RWPE1 (cell line): ENCODE measurements around the gene KLF13.

Experiments used
- CTCF ChIA-PET: fragments of 350-600 bp; sonication (Branson Sonifier 250); formaldehyde crosslinking; extraction: SDS; loops from one replicate; lab custom pipeline; 2021; lab: Yijun Ruan, JAX
- POLR2A ChIA-PET: fragments of 400-600 bp; formaldehyde crosslinking; extraction: SDS; loops from one replicate; lab custom pipeline; 2020; ENCODE audit warnings: antibody characterized with exemption; ENCODE audit not compliant: low non-redundant PET; lab: Yijun Ruan, JAX
- DNase-seq: peaks from one replicate; pipeline ENCODE4 v3.0.0; 2012; ENCODE audit warnings: low spot score
- H3K27ac ChIP-seq: fragments of 450-650 bp; 2 replicates; pipeline ENCODE4 v1.5.1; 2017
- TF ChIP-seq, protein P1 (sequence below): fragments of 450-650 bp; conservative IDR thresholded peaks from 2 replicates; pipeline ENCODE4 v1.5.1; 2017; ENCODE audit warnings: low read depth, mild to moderate bottlenecking

KLF13 gene

GRCh38 chr15:31330111-31330785 is 3.6 kb downstream of the KLF13 start:
- TF ChIP-seq, protein P1, sequence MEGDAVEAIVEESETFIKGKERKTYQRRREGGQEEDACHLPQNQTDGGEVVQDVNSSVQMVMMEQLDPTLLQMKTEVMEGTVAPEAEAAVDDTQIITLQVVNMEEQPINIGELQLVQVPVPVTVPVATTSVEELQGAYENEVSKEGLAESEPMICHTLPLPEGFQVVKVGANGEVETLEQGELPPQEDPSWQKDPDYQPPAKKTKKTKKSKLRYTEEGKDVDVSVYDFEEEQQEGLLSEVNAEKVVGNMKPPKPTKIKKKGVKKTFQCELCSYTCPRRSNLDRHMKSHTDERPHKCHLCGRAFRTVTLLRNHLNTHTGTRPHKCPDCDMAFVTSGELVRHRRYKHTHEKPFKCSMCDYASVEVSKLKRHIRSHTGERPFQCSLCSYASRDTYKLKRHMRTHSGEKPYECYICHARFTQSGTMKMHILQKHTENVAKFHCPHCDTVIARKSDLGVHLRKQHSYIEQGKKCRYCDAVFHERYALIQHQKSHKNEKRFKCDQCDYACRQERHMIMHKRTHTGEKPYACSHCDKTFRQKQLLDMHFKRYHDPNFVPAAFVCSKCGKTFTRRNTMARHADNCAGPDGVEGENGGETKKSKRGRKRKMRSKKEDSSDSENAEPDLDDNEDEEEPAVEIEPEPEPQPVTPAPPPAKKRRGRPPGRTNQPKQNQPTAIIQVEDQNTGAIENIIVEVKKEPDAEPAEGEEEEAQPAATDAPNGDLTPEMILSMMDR = no peak
- H3K27ac ChIP-seq = peak overlapping the region; percentile 99
- ChIA-PET CTCF (no interaction called here), POLR2A (no interaction called here)
- no peak for DNase-seq

- POLR2A ChIA-PET = no interaction called here
- no peak for DNase-seq
- TF ChIP-seq, protein P1 = no peak
- CTCF ChIA-PET = no interaction called here
- H3K27ac ChIP-seq = peak overlapping the region; percentile 99
Measured at GRCh38 chr15:31330836-31331235, 4.2 kb downstream of the KLF13 start.

DNA sequence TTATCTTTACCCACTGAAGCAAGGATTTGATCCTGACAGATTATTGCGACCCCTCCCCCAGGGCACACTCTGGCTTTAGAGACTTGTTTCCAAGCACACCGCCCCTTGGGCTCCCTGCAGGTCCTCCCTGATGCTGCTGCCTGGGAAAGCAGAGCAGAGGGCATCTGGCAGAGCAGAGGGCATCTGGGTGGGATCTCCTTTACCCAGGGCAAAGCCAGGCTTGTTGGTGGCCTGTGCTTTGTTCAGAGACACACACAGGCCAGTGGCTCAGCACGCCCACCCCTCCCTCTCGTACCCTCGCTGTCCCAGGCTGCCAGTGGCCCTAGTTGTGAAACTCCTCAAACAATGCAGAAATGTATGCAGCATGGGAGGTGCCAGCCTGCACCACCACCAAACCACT is 4.8 kb downstream of the KLF13 start:
- ChIA-PET CTCF (no interaction called here), POLR2A (no interaction called here)
- no peak for DNase-seq
- H3K27ac ChIP-seq = peak overlapping the region; percentile 99
- TF ChIP-seq, protein P1 = no peak

DNA sequence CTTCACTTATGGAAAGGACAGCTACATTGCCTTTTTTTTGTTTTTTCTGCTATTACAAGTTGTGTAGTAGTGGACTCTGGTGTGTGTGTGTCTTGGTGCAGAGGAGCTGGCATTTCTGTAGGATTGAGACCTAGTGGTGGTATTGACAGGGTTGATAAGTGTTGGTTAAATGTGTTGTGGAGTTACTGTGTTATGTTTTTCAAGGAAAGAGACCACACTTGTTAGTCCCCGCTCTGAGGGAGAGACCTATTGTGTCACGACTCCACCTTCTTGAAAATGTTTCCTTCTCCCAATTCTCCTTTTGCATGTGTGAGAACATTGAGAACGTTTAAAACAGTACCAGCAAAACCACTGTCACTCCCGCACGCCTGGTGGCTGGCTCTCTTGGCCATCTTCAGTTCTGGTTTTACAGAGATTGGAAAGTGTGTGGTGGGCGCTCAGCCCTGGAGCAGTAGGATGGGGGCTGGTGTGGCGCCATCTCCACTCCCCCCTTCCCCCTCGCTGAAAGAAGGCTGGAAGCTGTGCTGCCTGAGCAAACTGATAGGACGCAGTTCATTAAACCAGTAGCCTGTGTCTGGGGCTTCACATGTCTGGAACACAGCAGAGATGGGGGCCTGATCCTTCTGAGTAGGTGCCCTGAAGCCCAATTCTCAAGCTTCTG is 5.5 kb downstream of the KLF13 start:
- H3K27ac ChIP-seq = peak overlapping the region; percentile 49
- TF ChIP-seq, protein P1 = no peak
- no peak for DNase-seq
- ChIA-PET CTCF (interaction anchor here (0.6 to 1.1 kb wide), 2 partner anchors 139 to 157 kb away, joined by 3 to 6 read pairs; no protein-coding TSS in a partner anchor), POLR2A (no interaction called here)

- no peak for DNase-seq
- POLR2A ChIA-PET = no interaction called here
- H3K27ac ChIP-seq = peak overlapping the region; percentile 49
- TF ChIP-seq, protein P1 = no peak
- CTCF ChIA-PET = interaction anchor here (0.6 to 1.1 kb wide), 2 partner anchors 138 to 156 kb away, joined by 3 to 6 read pairs; no protein-coding TSS in a partner anchor
Measured at GRCh38 chr15:31332681-31333071, 6.0 kb downstream of the KLF13 start.

- ChIA-PET CTCF (interaction anchor here (0.6 to 1.1 kb wide), 2 partner anchors 138 to 156 kb away, joined by 3 to 6 read pairs; no protein-coding TSS in a partner anchor), POLR2A (no interaction called here)
- no peak for DNase-seq
- TF ChIP-seq, protein P1 = no peak
- H3K27ac ChIP-seq = peak overlapping the region; percentile 32; the same call in 1 of the 2 replicates
Measured at GRCh38 chr15:31333119-31333518, 6.5 kb downstream of the KLF13 start.
